Upper lobe of right lung (tissue), 1 donor: ENCODE results near the gene OR8K1. TPM values are rescaled to one million over a fixed set of nuclear protein-coding genes. Genes with fewer than 3 reads are reported as not detected.

ENCODE experiments used
- ATAC-seq: fragments of 200-7000 bp; cut with Tn5 transposase; one replicate; pipeline ENCODE4 v1.9.1; 2020; ENCODE audit warnings: mild to moderate bottlenecking, moderate library complexity
- DNase-seq: peaks from one replicate; pipeline ENCODE4 v3.0.0-alpha.2; 2020
- H3K27ac ChIP-seq: fragments of 200-600 bp; one replicate; pipeline ENCODE4 v1.8.0; 2022
- H3K27me3 ChIP-seq: fragments of 200-600 bp; one replicate; pipeline ENCODE4 v1.8.0; 2022; ENCODE audit warnings: mild to moderate bottlenecking
- H3K36me3 ChIP-seq: fragments of 200-600 bp; one replicate; pipeline ENCODE4 v1.8.0; 2022
- H3K4me1 ChIP-seq: fragments of 200-600 bp; one replicate; pipeline ENCODE4 v1.8.0; 2022
- H3K4me3 ChIP-seq: fragments of 200-600 bp; one replicate; pipeline ENCODE4 v1.8.0; 2022; ENCODE audit warnings: mild to moderate bottlenecking
- H3K9me3 ChIP-seq: fragments of 200-600 bp; one replicate; pipeline ENCODE4 v1.8.0; 2022
- intact Hi-C: fragments of 100-400 bp; cut with DNase I; formaldehyde crosslinking; loops from one replicate; pipeline ENCODE4 v1.11.0; 2022
- long read RNA-seq: library from polyadenylated mRNA; unstranded; transcript quantifications from one replicate; pipeline ENCODE4 v2.0.0, GENCODE V29; 2021
- total RNA-seq: library from RNA; stranded (reverse); fragmentation: NEBNext Ultra II Directional; extraction: Animal tissue kit (Norgen Biotek cat#: 25700); gene quantifications from one replicate; pipeline ENCODE4 v1.2.1, GENCODE V29; 2021
- TF ChIP-seq, protein P1 (sequence below): fragments of 200-600 bp; IDR thresholded peaks from one replicate; pipeline ENCODE4 v1.8.0; 2022; ENCODE audit warnings: antibody characterized with exemption
- donor health status: DM: no; HTN: yes; CAD: no; lungs with severe emphysema.

Gene OR8K1
- not detected for total RNA-seq
- long read RNA-seq, result 0 reads

DNA sequence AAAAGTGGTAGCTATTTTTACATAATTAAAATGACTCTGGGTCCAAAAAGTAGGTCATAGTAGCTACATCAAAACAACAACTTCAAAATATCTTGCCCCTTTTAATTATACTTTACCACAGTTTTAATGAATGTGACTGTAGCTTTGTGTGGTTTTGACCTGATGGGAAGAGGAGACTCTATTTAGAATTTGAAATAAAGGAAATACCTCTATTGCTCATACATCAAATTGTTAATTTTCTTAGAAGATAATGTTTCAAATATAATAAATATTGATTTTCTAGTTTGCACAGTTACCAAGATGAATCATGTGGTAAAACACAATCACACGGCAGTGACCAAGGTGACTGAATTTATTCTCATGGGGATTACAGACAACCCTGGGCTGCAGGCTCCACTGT lies at the start of gene OR8K1:
Gene OR8K1, plus strand, starts transcription at position 301 of the 400 bp plus-strand sequence. Its CDS starts 0 bp downstream, at position 301.
- Histone ChIP-seq H3K4me3 (no peak within 1 kb of the TSS), H3K27ac (no peak within 1 kb of the TSS), H3K36me3 (no peaks in the 10 kb centered on the region), H3K4me1 (no peaks in the 10 kb centered on the region), H3K9me3 (no peaks in the 10 kb centered on the region), H3K27me3 (no peaks in the 10 kb centered on the region)
- intact Hi-C loops, result no loop called here
- TF ChIP-seq, protein P1, sequence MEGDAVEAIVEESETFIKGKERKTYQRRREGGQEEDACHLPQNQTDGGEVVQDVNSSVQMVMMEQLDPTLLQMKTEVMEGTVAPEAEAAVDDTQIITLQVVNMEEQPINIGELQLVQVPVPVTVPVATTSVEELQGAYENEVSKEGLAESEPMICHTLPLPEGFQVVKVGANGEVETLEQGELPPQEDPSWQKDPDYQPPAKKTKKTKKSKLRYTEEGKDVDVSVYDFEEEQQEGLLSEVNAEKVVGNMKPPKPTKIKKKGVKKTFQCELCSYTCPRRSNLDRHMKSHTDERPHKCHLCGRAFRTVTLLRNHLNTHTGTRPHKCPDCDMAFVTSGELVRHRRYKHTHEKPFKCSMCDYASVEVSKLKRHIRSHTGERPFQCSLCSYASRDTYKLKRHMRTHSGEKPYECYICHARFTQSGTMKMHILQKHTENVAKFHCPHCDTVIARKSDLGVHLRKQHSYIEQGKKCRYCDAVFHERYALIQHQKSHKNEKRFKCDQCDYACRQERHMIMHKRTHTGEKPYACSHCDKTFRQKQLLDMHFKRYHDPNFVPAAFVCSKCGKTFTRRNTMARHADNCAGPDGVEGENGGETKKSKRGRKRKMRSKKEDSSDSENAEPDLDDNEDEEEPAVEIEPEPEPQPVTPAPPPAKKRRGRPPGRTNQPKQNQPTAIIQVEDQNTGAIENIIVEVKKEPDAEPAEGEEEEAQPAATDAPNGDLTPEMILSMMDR, result no peak
- DNase-seq, result no peak
- no peak for ATAC-seq

DNA sequence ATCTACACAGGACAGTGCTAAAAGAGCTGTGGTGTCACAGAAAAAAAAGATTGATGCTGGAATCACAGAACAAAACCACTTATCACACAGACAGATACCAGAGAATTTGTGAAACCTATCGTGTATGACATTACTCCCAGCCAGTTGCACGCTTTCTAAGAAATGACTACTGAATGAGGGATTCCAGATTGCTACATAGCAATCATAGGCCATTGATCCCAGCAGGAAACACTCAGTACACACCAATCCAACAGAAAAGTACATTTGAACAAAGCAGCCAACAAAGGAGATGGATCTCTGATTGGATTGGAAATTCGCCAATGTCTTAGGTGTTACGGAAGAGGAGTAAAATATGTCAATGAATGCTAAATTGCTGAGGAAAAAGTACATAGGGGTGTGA lies 48.9 kb upstream of the OR8K1 start:
- intact Hi-C loops, result no loop called here
- Histone ChIP-seq H3K27ac (no peak overlapping the region), H3K27me3 (no peaks in the 10 kb centered on the region), H3K36me3 (no peaks in the 10 kb centered on the region), H3K4me1 (no peaks in the 10 kb centered on the region), H3K4me3 (no peak overlapping the region), H3K9me3 (no peaks in the 10 kb centered on the region)
- ATAC-seq, result no peak
- no peak for DNase-seq
- TF ChIP-seq, protein P1, result no peak

DNA sequence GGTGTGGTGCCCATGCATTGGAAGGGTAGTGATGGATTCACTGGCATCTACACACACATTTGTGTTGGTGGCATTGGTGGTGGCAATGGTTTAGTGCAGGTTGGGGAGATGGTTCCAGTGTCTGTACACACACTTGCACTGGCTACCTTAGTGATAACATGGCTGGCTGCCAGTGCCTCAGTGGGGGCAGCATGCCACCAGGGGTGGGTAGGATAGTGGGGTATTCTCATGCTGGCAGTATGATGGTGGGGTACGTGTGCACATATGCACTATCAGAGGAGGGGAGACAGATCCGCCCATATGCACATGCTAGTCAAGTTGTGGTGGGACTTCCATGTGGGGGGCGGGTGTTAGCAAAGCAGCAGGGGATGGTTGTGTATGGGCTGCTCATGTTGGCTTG lies 38.0 kb upstream of the OR8K1 start:
- H3K27ac ChIP-seq, result no peak overlapping the region
- ATAC-seq (peak; percentile 32), DNase-seq (no peak)
- intact Hi-C loops, result no loop called here
- no peaks in the 10 kb centered on the region for H3K36me3 ChIP-seq
- H3K9me3 ChIP-seq, result peaks cover 8% of the 10 kb centered on the region
- H3K4me1 ChIP-seq, result no peaks in the 10 kb centered on the region
- H3K27me3 ChIP-seq, result no peaks in the 10 kb centered on the region
- TF ChIP-seq, protein P1, result no peak
- no peak overlapping the region for H3K4me3 ChIP-seq

DNA sequence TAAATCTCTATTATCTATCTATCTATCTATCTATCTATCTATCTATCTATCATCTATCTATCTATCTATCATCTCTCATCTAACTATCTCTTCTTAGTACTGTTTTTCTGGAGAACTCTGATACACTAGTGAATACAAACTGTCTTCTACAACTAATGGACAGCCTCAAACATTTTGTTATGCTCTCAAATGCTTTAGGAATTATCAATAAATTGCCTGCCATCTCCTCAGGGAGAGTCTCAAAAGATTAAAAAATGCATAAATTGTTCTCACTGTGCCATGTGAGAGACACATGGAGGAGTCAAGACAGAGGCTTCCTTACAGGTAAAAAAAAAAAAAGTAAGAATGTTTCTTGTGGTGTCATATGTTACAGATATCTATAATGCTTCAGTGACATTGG lies 31.0 kb upstream of the OR8K1 start, which contains the start of gene OR8K3:
Gene OR8K3, plus strand, starts transcription at position 301 of the 400 bp plus-strand sequence. CDS start 3,163 bp downstream, outside the sequence.
- H3K36me3 ChIP-seq, result no peaks in the 10 kb centered on the region
- ATAC-seq, result no peak
- no peaks in the 10 kb centered on the region for H3K9me3 ChIP-seq
- no peaks in the 10 kb centered on the region for H3K27me3 ChIP-seq
- TF ChIP-seq, protein P1, result no peak
- no peak within 1 kb of the TSS for H3K27ac ChIP-seq
- DNase-seq, result no peak
- no peaks in the 10 kb centered on the region for H3K4me1 ChIP-seq
- no peak within 1 kb of the TSS for H3K4me3 ChIP-seq
- intact Hi-C loops, result no loop called here

DNA sequence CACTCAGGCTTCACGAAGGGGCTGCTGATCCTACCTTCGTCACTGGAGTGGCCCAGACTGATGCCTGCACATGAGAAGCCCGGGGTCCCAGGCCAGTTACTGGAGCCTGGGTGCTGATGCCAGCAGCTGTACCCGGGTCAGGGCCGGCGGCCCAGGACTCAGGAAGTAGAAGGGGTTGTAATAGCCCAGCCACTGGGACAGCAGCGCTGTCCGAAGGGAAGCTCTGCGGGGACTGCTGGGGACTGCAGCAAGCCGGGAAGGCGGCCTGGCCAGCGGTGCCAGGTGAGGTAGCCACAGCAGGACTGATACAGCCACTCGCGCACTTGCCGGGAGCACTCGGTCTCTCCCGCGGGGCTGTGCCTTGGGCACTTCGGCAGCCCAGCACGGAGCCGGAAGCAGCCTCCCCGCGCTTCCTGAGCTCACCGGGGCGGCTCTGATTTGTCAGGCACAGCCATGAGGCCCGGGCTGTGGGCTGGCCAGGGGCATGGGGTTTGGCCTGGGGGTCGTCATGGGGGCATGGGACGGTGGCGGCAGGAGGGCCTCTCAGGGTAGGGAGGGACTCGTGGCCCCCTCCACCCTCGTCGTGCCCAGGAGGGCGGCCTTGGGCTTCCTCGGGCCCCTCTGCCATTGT lies 13.9 kb upstream of the OR8K1 start:
- DNase-seq (no peak), ATAC-seq (peak; percentile 41)
- Histone ChIP-seq H3K27ac (no peak overlapping the region), H3K4me1 (no peaks in the 10 kb centered on the region), H3K36me3 (no peaks in the 10 kb centered on the region), H3K9me3 (no peaks in the 10 kb centered on the region), H3K27me3 (no peaks in the 10 kb centered on the region), H3K4me3 (no peak overlapping the region)
- intact Hi-C loops, result no loop called here
- TF ChIP-seq, protein P1, result no peak
